Measurements from ENCODE around the gene FBRSL1. TPM values are rescaled to one million over a fixed set of nuclear protein-coding genes. Genes with fewer than 3 reads are reported as not detected.

Gene FBRSL1
- total RNA-seq, 1 donor from 2014 or later: 58.7 TPM

- Mint-ChIP-seq H3K4me1 (no peaks in the 10 kb centered on the region), H3K27ac (no peak overlapping the region), H3K36me3 (ENCODE audit: low read depth) (peaks cover 2% of the 10 kb centered on the region), H3K9me3 (no peaks in the 10 kb centered on the region), H3K4me3 (no peak overlapping the region), H3K27me3 (no peaks in the 10 kb centered on the region)
- TF ChIP-seq, protein P1, sequence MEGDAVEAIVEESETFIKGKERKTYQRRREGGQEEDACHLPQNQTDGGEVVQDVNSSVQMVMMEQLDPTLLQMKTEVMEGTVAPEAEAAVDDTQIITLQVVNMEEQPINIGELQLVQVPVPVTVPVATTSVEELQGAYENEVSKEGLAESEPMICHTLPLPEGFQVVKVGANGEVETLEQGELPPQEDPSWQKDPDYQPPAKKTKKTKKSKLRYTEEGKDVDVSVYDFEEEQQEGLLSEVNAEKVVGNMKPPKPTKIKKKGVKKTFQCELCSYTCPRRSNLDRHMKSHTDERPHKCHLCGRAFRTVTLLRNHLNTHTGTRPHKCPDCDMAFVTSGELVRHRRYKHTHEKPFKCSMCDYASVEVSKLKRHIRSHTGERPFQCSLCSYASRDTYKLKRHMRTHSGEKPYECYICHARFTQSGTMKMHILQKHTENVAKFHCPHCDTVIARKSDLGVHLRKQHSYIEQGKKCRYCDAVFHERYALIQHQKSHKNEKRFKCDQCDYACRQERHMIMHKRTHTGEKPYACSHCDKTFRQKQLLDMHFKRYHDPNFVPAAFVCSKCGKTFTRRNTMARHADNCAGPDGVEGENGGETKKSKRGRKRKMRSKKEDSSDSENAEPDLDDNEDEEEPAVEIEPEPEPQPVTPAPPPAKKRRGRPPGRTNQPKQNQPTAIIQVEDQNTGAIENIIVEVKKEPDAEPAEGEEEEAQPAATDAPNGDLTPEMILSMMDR (IDR thresholded peaks at IDR 0.05): no peak
- DNase-seq: no peak
- POLR2A ChIA-PET: no interaction called here
- CTCF ChIA-PET: no interaction called here
- intact Hi-C loops (cut with micrococcal nuclease): no loop called here
- no peak for ATAC-seq (ENCODE audit: low read depth)
These were observed 56.7 kb downstream of the FBRSL1 start for GRCh38 chr12:132546647-132547046.

GRCh38 chr12:132547205-132547740 is 57.3 kb downstream of the FBRSL1 start:
- intact Hi-C loops (cut with micrococcal nuclease): no loop called here
- H3K27ac Mint-ChIP-seq: no peak overlapping the region
- H3K4me3 Mint-ChIP-seq: no peak overlapping the region
- H3K27me3 Mint-ChIP-seq: no peaks in the 10 kb centered on the region
- no peaks in the 10 kb centered on the region for H3K9me3 Mint-ChIP-seq
- ATAC-seq (ENCODE audit: low read depth): no peak
- ChIA-PET POLR2A (no interaction called here), CTCF (no interaction called here)
- DNase-seq: no peak
- H3K36me3 Mint-ChIP-seq (ENCODE audit: low read depth): peaks cover 3% of the 10 kb centered on the region
- TF ChIP-seq, protein P1 (IDR thresholded peaks at IDR 0.05): no peak
- H3K4me1 Mint-ChIP-seq: no peaks in the 10 kb centered on the region

DNA sequence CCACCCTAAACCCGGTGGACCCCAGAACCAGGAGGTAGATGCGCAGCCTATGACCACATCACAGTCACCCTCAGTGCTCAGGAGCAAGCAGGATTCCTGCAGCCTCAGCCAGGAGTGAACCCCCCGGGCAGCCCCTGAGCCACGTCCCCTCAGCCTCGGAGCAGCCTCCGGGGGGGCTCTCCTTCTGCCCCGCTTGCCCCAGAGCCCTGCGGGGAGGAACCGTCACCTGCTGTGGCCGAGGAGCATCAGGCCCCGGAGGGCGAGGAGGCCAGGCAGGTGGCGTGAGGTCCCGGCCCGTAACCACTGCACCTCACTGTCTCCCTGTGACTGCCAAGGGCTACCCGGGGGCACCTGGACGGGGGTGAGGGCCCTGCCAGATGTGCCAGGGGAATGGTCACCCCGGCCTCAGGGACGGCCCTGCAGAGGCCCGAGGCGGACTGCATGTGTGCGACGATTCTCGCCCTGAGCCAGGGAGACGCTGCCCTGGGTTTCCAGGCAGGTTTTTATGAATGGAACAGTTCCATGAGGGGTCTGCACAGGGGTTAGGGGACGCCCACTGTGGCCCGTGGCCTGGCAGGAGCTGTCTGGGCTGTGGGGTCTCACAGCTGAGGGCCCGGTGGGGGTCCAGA is 58.6 kb downstream of the FBRSL1 start:
- TF ChIP-seq, protein P1 (IDR thresholded peaks at IDR 0.05): no peak
- intact Hi-C loops (cut with micrococcal nuclease): no loop called here
- no peak for DNase-seq
- no peak for ATAC-seq (ENCODE audit: low read depth)
- no peaks in the 10 kb centered on the region for H3K9me3 Mint-ChIP-seq
- H3K36me3 Mint-ChIP-seq (ENCODE audit: low read depth): peaks cover 7% of the 10 kb centered on the region
- H3K27me3 Mint-ChIP-seq: no peaks in the 10 kb centered on the region
- ChIA-PET CTCF (no interaction called here), POLR2A (no interaction called here)
- H3K27ac Mint-ChIP-seq: no peak overlapping the region
- H3K4me3 Mint-ChIP-seq: no peak overlapping the region
- H3K4me1 Mint-ChIP-seq: no peaks in the 10 kb centered on the region

DNA sequence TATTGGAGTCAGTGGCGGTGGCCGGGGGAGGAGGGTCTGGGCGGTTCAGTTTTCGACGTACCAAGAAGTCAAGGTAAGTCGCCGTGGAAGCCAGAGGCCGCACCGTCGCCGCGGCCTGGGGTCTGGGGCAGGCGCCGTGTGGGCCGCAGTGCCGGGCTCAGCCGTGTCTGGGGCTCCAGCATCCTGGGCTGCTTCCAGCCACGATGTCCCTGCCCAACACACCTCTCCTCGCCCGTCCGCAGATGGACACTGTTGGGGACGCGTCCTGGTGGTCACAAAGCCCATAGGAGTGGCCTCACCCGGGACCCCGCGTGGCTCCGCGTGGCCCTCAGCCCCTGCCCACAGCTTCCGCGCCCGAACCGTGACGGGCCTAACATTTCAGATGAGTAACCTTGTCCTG is 59.1 kb downstream of the FBRSL1 start:
- no peaks in the 10 kb centered on the region for H3K9me3 Mint-ChIP-seq
- no peaks in the 10 kb centered on the region for H3K27me3 Mint-ChIP-seq
- ATAC-seq (ENCODE audit: low read depth): no peak
- H3K36me3 Mint-ChIP-seq (ENCODE audit: low read depth): peaks cover 8% of the 10 kb centered on the region
- H3K4me3 Mint-ChIP-seq: no peak overlapping the region
- H3K27ac Mint-ChIP-seq: no peak overlapping the region
- no peaks in the 10 kb centered on the region for H3K4me1 Mint-ChIP-seq
- CTCF ChIA-PET: no interaction called here
- no peak for DNase-seq
- intact Hi-C loops (cut with micrococcal nuclease): no loop called here
- TF ChIP-seq, protein P1 (IDR thresholded peaks at IDR 0.05): no peak
- POLR2A ChIA-PET: no interaction called here

GRCh38 chr12:132550014-132550802 is 60.3 kb downstream of the FBRSL1 start:
- DNase-seq (no peak), ATAC-seq (ENCODE audit: low read depth) (no peak)
- ChIA-PET POLR2A (no interaction called here), CTCF (no interaction called here)
- Mint-ChIP-seq H3K9me3 (no peaks in the 10 kb centered on the region), H3K36me3 (ENCODE audit: low read depth) (peaks cover 10% of the 10 kb centered on the region), H3K27ac (no peak overlapping the region), H3K27me3 (no peaks in the 10 kb centered on the region), H3K4me1 (no peaks in the 10 kb centered on the region), H3K4me3 (no peak overlapping the region)
- TF ChIP-seq, protein P1 (IDR thresholded peaks at IDR 0.05): no peak
- intact Hi-C loops (cut with micrococcal nuclease): no loop called here
